ENCODE data around the gene MYO5B.

- TF ChIP-seq CTCF (IDR thresholded peaks at IDR 0.05; ENCODE audit: low read depth, low read length) (no peak), POLR2A (IDR thresholded peaks at IDR 0.05; ENCODE audit: extremely low read depth, insufficient read length) (no peak)
Observed at GRCh38 chr18:49910019-49910418, 284.9 kb downstream of the MYO5B start.

Measured in NB4 (cell line).